IPS DF 19.7 (cell line): Measurements from ENCODE around the gene TYW1.
"Not testable (repeated sequence)": the region's sequence is repeated elsewhere in the genome, so short reads cannot be mapped to it uniquely, and the experiment has no call there.

ENCODE experiments used
- DNase-seq: peaks from one replicate; pipeline ENCODE4 v3.0.0-alpha.2; 2013; ENCODE audit warnings: low read depth, low spot score

The TYW1 gene

DNA sequence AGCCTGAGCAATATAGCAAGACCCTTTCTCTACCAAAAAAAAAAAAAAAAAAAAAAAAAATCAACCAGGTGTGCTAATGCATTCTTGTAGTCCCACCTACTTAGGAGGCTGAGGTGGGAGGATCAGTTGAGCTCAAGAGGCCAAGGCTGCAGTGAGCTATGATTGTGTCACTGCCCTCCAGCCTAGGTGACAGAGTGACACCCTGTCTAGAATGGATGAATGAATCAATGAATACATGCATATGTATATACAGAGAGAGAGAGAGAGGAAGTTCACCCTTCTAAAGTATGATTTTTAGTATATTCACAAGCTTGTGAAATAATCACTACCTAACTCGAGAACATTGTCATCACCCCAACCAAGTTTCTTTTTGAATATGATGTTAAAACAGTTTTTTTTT, 138.3 kb downstream of the TYW1 start:
- DNase-seq: not testable (repeated sequence)

DNA sequence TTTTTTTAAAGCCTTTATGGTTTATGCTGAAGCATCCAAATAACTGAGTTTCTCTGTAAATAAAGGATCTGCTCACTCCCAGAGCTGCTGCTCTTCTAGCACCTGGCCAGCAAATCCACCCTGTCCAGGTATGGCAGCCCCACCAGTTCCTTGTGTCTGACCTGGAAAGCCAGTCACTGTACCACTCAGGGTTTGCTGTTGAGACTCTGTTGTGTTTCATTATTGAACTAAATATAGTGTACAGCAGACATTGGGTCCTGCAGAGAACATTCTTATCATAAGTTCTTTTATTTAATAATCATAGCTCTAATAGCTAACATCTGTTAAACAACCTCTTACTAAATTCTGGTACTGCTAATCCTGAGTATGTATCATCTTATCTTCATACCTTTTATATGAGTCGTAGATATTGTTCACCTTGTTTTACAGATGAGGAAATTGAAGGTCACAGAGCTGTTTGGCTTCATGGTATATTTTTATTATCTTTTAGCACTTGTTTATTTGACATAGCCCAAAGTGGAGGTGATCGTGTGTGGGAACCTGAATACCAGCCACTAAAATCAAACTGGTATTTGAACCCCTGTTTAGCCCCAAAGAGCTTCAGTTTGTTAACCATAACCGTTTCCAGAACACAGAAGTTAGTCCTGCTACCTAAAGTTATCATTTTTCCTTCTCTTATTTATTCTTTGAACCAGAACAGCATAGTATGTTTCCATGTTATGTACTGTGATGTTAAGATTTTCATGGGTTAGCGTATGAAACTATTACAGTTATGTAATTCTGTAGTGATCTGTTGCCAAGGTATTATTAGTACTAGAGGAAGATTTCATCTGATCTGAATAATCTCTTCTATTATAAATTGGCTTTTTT, 139.2 kb downstream of the TYW1 start:
- DNase-seq: not testable (repeated sequence)

DNA sequence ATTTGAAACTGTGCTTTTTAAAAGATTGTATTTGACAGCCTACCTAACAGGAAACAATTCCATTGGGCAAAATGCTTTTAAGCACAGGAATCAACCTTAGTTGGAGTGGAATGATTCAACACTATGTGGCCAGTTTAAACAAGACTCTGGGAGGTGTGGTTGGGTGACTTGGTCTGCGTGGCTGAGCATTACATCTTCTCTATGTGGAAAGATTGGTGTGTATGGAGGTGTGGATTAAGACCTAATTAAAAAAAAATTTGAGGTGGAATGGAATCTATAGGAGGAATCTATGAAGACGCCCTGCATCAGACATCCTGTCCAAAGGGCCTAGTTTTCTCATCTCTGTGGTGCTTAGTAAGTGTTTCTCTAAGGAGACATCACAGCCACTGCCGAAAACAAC, 140.9 kb downstream of the TYW1 start:
- not testable (repeated sequence) for DNase-seq

DNA sequence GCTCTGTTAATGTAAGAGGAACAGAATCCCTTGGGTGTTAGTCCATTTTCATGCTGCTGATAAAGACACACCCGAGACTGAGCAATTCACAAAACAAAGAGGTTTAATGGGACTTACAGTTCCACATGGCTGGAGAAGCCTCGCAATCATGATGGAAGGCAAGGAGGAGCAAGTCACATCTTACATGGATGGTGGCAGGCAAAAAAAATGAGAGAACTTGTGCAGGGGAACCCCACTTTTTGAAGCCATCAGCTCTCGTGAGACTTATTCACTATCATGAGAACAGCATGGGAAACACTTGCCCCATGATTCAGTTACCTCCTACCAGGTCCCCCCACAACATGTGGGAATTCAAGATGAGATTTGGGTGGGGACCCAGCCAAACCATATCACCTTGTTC, 143.2 kb downstream of the TYW1 start:
- not testable (repeated sequence) for DNase-seq

DNA sequence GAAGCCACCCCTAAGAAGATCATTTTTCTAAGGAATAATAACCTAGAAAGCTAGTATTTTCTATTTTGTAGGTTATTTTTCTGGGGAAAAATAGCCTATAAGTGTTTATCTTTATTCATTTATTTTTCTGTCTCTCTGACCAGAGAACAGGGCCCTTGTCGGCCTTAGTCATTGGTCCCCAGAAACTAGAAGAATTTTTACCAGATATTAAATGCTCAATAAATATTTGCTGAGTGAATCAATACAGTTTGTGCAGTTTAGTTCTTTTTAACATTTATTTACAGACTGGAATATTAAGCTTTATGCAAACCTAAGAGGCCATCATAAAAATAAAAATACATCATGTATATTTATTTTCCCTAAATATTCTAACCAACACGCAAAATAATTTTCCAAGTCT, 144.4 kb downstream of the TYW1 start:
- not testable (repeated sequence) for DNase-seq

DNA sequence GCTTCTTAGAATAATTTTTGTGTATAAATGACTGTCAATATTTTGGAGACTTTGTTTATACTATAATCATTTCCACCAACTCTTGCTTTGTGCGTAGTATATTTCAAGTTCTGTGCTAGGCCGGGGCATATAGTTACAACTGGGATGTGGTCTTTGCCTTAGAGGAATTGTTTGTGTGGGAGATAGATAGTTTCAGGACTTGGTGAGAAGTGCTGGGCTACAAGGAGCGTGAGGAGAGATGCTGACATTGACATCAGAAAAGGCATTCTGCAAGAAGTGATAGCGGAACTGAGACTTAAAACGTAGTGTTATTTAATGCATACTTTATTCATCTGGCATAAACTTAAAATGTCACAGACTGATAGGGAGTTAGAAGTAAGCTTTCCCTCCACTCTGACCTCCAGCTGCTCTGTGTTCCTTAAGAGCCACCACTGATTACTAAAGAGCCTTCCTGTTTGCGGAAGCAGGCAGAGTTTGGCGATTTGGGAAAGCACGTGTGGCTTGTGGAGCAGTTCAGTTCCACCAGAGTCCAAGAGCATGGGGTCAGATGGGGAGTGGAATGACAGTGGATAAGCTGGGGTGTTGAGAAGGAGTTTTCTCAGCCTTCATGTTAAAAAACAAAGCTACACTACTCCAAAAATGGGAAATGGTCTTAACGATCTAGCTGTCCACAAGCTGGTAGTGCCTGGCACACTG, 146.6 kb downstream of the TYW1 start:
- DNase-seq: not testable (repeated sequence)

DNA sequence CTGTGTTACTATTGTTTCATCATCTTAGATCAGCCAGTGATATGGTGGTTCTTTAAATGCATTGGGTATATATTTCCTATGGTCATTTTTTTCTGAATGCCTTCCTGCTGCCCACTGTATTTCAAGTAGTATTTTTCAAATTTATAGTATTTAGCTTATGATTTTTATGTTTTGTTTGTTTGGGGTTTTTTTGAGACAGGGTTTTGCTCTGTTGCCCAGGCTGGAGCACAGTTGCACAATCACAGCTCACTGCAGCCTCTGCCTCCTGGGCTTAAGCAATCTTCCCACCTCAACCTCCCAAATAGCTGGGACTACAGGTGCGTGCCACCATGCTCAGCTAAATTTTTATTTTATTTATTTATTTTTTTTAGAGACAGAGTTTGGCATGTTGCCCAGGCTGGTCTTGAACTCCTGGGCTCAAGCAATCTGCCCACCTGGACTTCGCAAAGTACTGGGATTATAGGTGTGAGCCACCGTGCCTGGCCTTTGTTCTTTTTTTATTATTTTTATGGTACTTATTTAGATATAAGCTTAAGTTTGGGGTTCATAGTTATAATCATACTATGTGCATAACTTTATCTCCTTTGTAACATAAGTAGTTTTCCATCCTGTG, 149.1 kb downstream of the TYW1 start:
- DNase-seq: not testable (repeated sequence)

DNA sequence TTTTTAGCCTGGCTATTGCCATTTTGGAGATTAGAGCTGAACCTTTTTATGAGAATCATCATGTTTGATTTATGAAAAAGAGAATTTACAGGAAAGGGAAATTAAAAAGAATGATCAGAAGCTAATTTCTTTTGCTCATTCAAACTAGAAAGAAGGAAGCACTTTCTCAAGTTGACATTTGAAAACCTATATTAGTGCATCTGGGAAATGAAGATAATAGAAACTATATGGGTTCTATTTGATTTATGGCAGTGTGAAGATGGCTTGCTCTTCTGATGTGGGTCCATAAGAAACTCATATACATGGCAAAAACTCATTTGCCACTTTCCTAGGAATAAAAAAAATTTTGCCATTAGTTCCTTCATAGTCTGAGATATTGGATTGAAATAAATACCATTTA, 152.5 kb downstream of the TYW1 start:
- DNase-seq: not testable (repeated sequence)

DNA sequence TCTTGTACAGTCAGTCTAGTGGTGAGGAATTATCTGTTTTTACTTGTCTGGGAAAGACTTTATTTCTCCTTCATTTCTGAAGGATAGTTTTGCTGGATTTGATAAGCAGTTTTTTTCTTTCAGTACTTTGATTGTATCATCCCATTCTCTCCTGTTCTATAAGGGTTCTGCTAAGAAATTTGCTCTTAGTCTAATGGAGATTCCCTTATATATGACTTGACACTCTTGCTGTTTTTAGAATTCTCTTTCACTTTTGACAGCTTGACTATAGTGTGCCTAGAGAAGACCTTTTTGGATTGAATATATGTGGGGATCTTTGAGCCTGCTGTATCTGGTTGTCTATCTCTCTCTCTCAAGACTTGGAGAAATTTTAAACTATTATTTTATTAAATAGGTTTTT, 157.7 kb downstream of the TYW1 start:
- DNase-seq: not testable (repeated sequence)

DNA sequence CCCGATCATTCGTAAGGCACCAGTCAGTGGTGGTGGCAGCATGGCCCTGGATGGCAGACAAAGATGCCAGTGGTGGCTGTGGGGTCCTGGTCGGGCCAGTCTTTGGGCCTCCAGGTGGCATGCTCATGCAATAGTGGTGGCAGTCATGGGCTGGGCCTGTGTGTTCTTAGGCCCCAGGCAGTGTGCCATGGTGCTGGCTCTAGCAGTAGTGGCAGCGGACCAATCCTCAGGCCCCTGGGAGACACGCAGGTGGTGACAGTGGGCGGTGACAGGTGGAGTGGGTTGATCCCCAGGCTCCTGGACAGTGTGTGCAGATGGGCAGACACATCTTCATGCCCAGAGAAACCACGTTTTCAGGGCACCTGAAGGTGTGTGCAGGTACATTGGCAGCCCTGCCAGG, 159.4 kb downstream of the TYW1 start:
- DNase-seq: not testable (repeated sequence)

DNA sequence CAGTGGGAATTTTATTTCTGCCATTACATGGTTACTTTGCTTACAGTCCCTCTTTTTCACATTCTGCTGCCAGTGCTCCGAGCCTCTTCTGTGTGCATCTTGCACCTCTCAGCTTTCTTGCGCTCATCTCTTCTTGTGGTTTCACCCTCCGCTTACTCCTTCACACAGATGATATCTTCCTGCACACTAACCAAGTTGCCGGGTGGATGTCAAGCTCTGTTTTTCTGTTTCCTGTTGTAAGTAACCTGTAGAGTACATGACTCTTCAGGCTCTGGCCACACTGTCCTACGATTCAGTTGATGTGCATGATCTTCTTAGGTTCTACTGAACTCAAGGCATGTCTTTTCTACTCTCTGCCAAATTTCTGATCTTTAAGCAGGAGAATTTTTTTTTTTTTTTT, 166.7 kb downstream of the TYW1 start:
- DNase-seq: not testable (repeated sequence)

DNA sequence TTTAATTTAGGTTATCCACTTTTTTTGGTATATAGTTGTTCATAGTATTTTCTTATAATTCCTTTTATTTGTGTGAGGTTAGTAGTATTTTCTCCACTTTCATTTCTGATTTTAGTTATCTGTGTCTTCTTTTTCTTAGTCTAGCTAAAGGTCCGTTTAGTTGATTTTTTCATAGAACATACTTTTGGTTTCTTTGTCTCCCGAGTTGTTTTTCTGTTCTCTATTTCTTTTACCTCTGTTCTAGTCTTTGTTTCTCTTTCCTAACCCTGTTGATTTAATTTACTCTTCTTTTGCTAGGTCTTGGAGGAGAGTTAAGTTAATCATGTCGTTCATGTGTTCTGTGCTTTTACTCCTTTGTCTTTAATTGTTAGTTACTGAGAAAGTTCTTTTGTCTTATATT, 174.5 kb downstream of the TYW1 start:
- DNase-seq: not testable (repeated sequence)

DNA sequence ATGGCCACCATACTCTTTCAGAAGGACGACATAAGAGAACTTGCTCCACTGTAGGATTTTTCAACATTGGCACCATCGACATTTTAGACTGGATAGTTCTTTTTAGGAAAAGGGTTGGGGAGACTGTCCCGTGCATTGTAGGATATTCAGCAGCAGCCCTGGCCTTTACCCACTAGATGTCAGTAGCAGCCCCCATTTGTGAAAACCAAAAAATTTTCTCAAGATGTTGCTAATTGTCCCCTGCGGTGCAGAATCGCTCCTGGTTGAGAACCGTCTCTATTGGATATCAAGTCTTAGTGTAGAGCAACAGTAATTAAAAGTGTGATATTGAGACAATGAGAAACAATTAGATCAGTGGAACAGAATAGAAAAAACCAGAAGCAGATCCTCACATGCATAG, 180.1 kb downstream of the TYW1 start:
- not testable (repeated sequence) for DNase-seq

DNA sequence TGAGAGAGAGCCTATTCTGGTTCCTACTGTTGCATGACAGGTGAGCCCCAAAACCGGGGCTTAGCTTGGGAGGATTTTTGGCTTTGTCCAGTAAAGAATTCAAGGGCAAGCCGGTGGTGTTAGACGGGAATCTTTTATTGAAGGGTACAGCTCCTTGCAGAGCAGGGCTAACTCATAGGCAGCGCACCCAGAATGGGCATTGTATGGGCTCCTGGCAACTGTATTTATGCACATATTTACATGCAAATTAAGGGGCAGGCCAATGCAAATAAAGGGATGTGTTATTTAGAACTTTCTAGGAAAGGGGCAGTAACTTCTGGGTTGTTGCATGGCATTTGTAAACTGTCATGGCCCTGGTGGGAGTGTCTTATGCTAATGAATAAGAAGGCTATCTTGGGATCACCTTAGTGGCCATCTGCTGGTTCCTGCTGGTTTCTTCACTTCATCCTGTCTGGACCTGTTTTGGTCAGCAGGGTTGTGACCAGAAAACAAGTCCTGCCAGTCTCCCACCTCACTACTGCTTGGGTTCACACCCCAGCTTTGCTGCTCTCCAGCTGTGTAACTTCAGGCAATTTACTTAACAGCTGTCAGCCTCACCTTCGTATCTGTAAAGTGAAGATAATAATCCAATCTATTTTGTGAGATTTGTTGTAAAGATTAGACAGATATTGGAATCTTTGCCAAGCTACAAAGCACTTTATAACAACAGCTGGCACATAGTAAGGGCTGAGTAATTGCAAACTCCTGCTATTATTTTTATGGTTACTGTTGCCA, 182.5 kb downstream of the TYW1 start:
- not testable (repeated sequence) for DNase-seq

DNA sequence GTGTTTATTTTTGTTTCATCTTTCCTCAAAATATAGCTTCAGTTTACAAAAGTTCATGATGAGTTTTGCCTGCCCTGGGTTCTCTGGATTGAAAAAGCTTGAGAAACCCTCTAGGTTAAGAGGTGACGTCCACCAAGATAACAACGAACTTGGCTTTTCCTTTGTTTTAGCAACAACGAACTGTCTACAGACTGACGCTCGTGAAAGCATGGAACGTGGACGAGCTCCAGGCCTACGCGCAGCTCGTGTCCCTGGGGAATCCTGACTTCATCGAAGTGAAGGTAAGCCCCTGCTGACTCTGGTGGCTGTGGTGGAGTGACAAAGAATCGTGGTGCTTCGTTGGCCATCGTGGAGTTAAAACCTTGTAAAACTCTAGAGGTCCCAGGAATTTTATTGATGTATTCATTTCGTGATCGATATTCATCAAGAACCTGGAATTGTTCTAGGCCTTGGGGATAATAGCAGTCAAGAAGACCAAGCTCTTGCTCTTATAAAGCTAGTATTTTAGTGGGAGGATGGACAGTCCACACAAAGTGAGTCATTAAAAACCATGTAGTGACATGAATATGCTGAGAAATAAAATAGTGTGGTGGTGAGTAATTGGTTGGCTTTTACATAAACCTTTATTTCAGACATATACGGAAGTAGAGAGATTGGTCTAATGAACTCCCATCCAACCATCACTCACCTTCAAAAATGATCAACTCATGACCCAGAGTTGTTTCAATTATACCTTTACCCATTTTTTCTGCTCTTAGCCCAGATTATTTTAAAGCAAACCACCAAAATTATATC, 186.5 kb downstream of the TYW1 start:
- not testable (repeated sequence) for DNase-seq

DNA sequence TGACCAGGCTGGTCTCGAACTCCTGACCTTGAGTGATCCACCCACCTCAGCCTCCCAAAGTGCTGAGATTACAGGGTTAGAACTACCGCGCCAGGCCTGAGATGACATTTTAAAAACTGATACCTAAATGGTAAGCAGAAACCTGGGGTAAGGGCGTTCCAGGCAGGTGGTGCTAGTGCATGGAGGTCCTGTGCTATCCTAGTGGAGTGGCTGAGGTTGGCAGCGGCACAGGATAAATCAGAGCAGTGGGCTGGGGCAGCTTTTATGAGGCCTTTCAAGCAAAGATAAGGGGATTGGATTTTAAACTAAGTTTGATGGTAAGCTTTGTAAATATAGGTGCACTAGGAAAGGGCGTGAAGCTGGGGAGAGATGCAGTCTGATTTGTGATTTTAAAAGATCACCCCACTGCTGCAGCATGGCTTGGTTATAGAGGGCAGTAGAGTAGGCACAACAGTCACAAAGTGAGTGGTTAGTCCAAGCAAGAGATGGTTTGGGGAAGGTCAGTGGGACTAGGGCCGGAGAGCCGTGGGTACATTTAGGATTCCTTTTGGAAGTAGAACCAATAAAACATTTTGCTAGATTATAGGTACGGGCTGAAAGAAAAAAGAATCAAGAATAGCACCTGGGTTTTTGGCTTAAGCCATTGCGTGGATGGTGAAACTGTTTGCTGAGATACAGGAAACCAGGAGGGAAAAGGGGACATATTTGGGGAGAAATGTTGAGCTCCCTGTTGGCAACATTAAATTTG, 188.5 kb downstream of the TYW1 start:
- DNase-seq: not testable (repeated sequence)

DNA sequence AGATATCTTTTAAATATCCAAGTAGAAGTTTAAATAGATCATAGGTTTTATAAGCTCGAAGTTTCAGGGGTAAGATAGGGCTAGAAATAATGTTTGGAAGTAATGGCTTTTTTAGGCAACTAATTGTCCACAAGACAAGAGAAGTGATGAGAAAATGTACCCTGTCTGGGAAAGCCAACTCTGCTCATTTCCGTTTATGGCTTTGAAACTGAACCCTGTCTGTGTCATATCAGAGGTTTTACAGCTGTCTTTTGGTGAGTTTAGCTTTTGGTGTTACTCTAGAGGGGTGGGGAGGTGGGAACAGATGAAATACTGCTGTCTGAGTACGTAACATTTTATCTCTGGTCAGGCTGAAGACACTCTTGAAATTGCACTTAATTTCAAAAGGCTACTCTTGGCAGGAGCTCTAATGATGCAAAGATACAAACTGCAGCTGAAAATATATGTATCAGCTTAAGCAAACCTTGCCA, 189.1 kb downstream of the TYW1 start:
- not testable (repeated sequence) for DNase-seq

DNA sequence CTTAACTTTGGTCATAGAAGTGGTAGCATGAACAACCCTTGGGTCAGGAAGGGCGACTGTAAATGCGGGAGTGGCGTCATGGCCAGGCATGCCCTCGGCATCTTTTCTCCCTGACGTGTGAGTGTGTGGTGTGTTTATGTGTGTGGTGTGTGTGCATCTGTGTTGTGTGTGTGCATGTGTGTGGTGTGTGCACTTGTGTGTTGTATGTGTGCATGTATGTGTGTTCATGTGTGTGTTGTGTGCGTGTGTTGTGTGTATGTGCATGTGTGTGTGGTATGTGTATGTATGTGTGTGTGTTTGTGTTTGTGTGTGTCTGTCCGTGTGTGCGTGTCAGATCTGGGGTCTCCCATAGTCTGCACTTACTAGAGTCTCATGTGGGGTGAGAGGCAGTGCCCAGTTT, 192.5 kb downstream of the TYW1 start:
- DNase-seq: not testable (repeated sequence)

DNA sequence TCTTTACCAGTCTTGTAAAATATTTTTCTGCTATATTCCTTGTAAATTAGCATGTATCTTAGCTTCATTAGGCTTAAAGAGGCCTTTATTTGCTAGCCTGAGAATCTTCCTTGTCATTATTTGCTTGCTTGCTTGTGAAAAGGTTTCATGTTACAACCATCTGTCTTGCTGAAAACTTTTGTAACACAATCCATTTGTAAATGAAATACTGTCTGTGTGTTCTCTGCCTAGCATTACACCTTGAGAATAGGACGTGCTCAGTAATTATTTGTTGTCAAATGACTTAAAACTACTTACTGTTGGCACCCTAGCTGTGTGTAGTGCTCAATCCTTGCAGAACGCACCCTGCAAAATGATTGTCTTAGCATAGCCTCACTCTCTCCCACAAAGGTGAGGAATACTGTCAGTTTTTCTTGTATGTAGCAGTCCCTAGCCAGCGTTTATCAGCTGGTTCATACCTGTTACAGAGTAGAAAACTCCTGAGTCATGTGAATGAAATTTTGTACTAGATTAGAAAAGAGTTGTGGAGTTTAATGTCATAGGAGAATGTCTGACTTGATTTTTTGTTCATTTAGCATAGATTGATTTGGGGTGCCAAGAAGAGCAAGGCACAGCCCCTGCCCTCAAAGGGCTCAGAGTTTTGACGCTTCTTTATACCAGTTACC, 193.3 kb downstream of the TYW1 start:
- not testable (repeated sequence) for DNase-seq
